Left ventricle myocardium inferior (tissue), 1 donor: ENCODE measurements around the gene PCDHB16. TPM values are rescaled to one million over a fixed set of nuclear protein-coding genes. Genes with fewer than 3 reads are reported as not detected.
"Not testable (repeated sequence)": the region's sequence is repeated elsewhere in the genome, so short reads cannot be mapped to it uniquely, and the experiment has no call there.

Experiments used
- DNase-seq: peaks from one replicate; pipeline ENCODE4 v3.0.0-alpha.2; 2020
- H3K27ac ChIP-seq: fragments of 200-600 bp; replicated peaks from 2 replicates; pipeline ENCODE4 v1.8.0; 2021
- H3K27me3 ChIP-seq: fragments of 200-600 bp; 2 replicates; pipeline ENCODE4 v1.8.0; 2021; ENCODE audit warnings: low read depth
- H3K36me3 ChIP-seq: fragments of 200-600 bp; 2 replicates; pipeline ENCODE4 v1.8.0; 2021
- H3K4me1 ChIP-seq: fragments of 200-600 bp; 2 replicates; pipeline ENCODE4 v1.8.0; 2021
- H3K4me3 ChIP-seq: fragments of 200-600 bp; 2 replicates; pipeline ENCODE4 v1.8.0; 2021; ENCODE audit warnings: mild to moderate bottlenecking, moderate library complexity
- H3K9me3 ChIP-seq: fragments of 200-600 bp; replicated peaks from 2 replicates; pipeline ENCODE4 v1.8.0; 2021
- intact Hi-C: fragments of 100-400 bp; cut with micrococcal nuclease; formaldehyde crosslinking; loops from one replicate; pipeline ENCODE4 v1.11.0; 2022
- total RNA-seq: library from RNA; stranded (reverse); fragmentation: NEBNext Ultra II Directional; extraction: Animal tissue kit (Norgen Biotek cat#: 25700); gene quantifications from one replicate; pipeline ENCODE4 v1.2.1, GENCODE V29; 2021
- TF ChIP-seq, protein P1 (sequence below): fragments of 200-600 bp; IDR thresholded peaks from 2 replicates; pipeline ENCODE4 v1.8.0; 2021; ENCODE audit warnings: antibody characterized with exemption, mild to moderate bottlenecking, borderline replicate concordance
- donor health status: DM: no; HTN: yes; CAD: no; lungs with severe emphysema.

Gene PCDHB16
- total RNA-seq, 1 donor from 2014 or later = 1.4 TPM

DNA sequence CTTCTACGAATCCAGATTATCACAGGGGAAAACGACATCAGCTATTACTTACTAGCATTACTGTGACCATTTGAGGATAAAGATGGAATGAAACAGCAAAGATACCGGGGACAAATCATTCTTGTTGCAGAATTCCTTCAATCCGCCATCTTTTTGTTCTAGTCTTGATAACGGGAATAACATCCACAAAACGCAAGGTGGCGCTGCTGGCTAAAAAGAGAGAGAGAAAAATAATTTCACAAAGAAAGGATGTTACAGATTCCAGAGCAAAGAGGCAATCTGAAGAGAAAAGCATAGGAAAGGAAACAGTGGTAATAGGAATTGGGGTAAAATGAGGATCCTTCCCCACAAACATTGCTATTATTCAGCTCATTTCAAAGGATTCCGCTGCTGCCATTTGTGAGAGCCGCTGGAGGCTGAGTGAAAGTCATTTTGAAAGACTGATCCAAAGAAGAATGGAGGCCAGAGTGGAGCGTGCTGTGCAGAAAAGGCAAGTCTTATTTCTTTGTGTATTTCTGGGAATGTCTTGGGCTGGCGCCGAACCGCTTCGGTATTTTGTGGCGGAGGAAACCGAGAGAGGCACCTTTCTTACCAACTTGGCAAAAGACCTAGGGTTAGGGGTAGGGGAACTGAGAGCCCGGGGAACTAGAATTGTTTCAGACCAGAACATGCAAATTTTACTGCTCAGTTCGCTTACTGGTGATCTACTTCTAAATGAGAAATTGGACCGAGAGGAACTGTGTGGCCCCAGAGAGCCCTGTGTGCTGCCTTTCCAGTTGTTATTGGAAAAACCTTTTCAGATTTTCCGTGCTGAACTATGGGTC, 9.6 kb upstream of the PCDHB16 start, which contains the start of gene PCDHB7:
Gene PCDHB7 (plus strand): TSS at position 264 of the 824 bp plus-strand sequence. CDS start 192 bp downstream, at position 456.
- intact Hi-C loops = no loop called here
- Histone ChIP-seq H3K9me3 (peaks cover 58% of the 10 kb centered on the region), H3K4me1 (no peaks in the 10 kb centered on the region), H3K4me3 (peak within 1 kb of the TSS; percentile 46), H3K36me3 (peaks cover 8% of the 10 kb centered on the region), H3K27ac (no peak within 1 kb of the TSS), H3K27me3 (peaks cover 76% of the 10 kb centered on the region)
- no peak for DNase-seq
- TF ChIP-seq, protein P1, sequence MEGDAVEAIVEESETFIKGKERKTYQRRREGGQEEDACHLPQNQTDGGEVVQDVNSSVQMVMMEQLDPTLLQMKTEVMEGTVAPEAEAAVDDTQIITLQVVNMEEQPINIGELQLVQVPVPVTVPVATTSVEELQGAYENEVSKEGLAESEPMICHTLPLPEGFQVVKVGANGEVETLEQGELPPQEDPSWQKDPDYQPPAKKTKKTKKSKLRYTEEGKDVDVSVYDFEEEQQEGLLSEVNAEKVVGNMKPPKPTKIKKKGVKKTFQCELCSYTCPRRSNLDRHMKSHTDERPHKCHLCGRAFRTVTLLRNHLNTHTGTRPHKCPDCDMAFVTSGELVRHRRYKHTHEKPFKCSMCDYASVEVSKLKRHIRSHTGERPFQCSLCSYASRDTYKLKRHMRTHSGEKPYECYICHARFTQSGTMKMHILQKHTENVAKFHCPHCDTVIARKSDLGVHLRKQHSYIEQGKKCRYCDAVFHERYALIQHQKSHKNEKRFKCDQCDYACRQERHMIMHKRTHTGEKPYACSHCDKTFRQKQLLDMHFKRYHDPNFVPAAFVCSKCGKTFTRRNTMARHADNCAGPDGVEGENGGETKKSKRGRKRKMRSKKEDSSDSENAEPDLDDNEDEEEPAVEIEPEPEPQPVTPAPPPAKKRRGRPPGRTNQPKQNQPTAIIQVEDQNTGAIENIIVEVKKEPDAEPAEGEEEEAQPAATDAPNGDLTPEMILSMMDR = peak; percentile 56

DNA sequence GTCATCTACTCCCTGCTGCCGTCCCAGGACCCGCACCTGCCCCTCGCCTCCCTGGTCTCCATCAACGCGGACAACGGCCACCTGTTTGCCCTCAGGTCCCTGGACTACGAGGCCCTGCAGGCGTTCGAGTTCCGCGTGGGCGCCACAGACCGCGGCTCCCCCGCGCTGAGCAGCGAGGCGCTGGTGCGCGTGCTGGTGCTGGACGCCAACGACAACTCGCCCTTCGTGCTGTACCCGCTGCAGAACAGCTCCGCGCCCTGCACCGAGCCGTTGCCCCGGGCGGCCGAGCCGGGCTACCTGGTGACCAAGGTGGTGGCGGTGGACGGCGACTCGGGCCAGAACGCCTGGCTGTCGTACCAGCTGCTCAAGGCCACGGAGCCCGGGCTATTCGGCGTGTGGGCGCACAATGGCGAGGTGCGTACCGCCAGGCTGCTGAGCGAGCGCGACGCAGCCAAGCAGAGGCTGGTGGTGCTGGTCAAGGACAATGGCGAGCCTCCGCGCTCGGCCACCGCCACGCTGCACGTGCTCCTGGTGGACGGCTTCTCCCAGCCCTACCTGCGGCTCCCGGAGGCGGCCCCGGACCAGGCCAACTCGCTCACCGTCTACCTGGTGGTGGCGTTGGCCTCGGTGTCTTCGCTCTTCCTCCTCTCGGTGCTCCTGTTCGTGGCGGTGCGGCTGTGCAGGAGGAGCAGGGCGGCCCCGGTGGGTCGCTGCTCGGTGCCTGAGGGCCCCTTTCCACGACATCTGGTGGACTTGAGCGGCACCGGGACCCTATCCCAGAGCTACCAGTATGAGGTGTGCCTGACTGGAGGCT, 7.7 kb upstream of the PCDHB16 start:
- Histone ChIP-seq H3K9me3 (peaks cover 72% of the 10 kb centered on the region), H3K27me3 (peaks cover 77% of the 10 kb centered on the region)
- H3K4me3 ChIP-seq, H3K4me1 ChIP-seq, intact Hi-C loops, H3K36me3 ChIP-seq, H3K27ac ChIP-seq, DNase-seq: not testable (repeated sequence)

DNA sequence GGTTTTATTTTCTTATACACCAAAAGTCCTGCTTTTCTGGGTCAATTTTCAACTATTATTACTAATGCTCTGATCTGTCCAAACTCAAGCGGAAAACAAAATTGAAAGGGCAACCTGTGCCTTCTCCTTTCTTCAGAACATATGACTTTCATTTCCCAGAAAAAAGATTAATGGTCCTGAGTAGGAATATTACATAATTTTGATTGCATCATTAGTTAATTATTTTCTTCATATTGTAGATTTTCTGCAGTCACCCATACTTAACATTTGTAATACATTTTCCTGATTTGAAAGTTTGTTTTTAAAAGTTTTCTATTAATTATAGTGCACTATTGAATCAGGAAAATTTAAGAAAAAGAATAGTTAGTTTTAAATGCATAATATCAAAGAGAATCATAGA, 6.3 kb upstream of the PCDHB16 start:
- Histone ChIP-seq H3K4me1 (no peaks in the 10 kb centered on the region), H3K27ac (no peak overlapping the region), H3K27me3 (peaks cover 78% of the 10 kb centered on the region), H3K4me3 (no peak overlapping the region), H3K9me3 (peaks cover 85% of the 10 kb centered on the region), H3K36me3 (peaks cover 8% of the 10 kb centered on the region)
- intact Hi-C loops = no loop called here
- TF ChIP-seq, protein P1 = no peak
- DNase-seq = no peak

DNA sequence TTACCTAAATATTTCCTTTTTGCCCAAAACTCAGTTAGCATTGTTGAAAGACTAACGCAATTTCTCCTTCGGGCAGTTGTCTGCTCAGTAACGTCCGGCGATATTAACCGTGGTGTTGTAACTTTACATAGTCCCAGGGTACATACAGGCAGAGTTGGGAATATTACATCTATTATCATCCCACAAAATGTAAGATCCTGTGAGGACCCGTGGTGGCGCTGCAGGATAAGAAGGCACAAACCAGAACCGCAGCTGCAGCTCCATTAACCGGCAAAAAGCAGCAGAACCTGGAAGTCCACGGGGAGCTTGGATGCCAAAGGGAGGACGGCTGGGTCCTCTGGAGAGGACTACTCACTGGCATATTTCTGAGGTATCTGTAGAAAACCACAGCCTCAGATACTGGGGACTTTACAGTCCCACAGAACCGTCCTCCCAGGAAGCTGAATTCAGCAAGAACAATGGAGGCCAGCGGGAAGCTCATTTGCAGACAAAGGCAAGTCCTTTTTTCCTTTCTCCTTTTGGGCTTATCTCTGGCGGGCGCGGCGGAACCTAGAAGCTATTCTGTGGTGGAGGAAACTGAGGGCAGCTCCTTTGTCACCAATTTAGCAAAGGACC, 4.5 kb upstream of the PCDHB16 start, which contains the start of gene PCDHB8:
Gene PCDHB8 (plus strand): TSS at position 214 of the 615 bp plus-strand sequence. CDS start 245 bp downstream, at position 459.
- H3K27me3 ChIP-seq = peaks cover 77% of the 10 kb centered on the region
- peak within 1 kb of the TSS; percentile 51 for H3K4me3 ChIP-seq
- DNase-seq, H3K27ac ChIP-seq, intact Hi-C loops, H3K4me1 ChIP-seq, H3K36me3 ChIP-seq: not testable (repeated sequence)
- TF ChIP-seq, protein P1 = peak; percentile 51
- H3K9me3 ChIP-seq = peaks cover 91% of the 10 kb centered on the region

DNA sequence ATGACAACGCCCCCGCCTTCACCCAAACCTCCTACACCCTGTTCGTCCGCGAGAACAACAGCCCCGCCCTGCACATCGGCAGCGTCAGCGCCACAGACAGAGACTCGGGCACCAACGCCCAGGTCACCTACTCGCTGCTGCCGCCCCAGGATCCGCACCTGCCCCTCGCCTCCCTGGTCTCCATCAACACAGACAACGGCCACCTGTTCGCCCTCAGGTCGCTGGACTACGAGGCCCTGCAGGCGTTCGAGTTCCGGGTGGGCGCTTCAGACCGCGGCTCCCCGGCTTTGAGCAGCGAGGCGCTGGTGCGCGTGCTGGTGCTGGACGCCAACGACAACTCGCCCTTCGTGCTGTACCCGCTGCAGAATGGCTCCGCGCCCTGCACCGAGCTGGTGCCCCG, 2.8 kb upstream of the PCDHB16 start:
- H3K9me3 ChIP-seq = peaks cover 89% of the 10 kb centered on the region
- H3K4me3 ChIP-seq, DNase-seq, H3K27ac ChIP-seq, intact Hi-C loops, H3K4me1 ChIP-seq: not testable (repeated sequence)
- H3K27me3 ChIP-seq = peaks cover 67% of the 10 kb centered on the region
- peaks cover 13% of the 10 kb centered on the region for H3K36me3 ChIP-seq

DNA sequence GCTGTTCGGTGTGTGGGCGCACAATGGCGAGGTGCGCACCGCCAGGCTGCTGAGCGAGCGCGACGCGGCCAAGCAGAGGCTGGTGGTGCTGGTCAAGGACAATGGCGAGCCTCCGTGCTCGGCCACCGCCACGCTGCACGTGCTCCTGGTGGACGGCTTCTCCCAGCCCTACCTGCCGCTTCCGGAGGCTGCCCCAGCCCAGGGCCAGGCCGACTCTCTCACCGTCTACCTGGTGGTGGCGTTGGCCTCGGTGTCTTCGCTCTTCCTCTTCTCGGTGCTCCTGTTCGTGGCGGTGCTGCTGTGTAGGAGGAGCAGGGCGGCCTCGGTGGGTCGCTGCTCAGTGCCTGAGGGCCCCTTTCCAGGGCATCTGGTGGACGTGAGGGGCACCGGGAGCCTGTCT, 2.3 kb upstream of the PCDHB16 start:
- peaks cover 12% of the 10 kb centered on the region for H3K36me3 ChIP-seq
- H3K27ac ChIP-seq, H3K4me1 ChIP-seq, H3K4me3 ChIP-seq, DNase-seq, intact Hi-C loops: not testable (repeated sequence)
- peaks cover 67% of the 10 kb centered on the region for H3K27me3 ChIP-seq
- peaks cover 89% of the 10 kb centered on the region for H3K9me3 ChIP-seq
